Measurements from ENCODE around the gene ANKRD27.
A peak's percentile ranks its signal among the peaks of the same experiment; 100 is the strongest.
"Not testable (repeated sequence)": the region's sequence is repeated elsewhere in the genome, so short reads cannot be mapped to it uniquely, and the experiment has no call there.

Gene ANKRD27

DNA sequence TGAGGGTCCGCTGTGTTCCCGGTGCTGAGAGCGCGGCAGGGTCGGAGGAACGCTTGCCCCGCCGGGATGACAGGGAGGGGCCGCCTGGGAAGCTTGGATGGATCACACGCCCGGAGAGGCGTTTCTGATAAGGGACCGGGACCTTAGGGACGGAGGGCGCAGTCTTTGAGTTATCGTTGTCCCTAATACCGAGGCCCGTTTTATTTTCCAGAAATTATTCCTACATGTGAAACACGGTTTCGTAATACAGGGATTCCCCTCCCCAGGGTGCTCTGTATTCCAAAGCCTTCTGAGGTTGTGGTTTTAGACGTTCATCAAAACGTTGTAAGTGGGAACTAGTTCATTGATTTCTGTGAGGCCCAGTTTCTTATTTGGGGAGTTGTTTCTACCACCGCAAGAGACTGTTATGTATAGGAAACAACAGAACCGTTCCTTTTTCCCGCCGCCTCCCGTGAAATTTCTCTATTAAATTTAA is 93.2 kb downstream of the ANKRD27 start:
- peaks cover 4% of the 10 kb centered on the region; the same call in 1 of the 2 replicates for H3K36me3 ChIP-seq (ENCODE audit: control insufficient read depth, insufficient read depth, low read length)
- H3K4me1 ChIP-seq (ENCODE audit: control insufficient read depth, insufficient read depth, low read length), result no peaks in the 10 kb centered on the region
- no peak for DNase-seq (ENCODE audit: low read depth, low spot score)
- H3K27ac ChIP-seq (ENCODE audit: low read length), result no peak overlapping the region
- peak overlapping the region; percentile 88; the same call in 1 of the 2 replicates for H3K4me3 ChIP-seq (ENCODE audit: low read length)
- no peaks in the 10 kb centered on the region for H3K27me3 ChIP-seq (ENCODE audit: control insufficient read depth, insufficient read depth, low read length)
- WGBS (ENCODE audit: insufficient coverage, insufficient read length), result no CpG with 5 or more reads among the region's 27 CpGs
- no peaks in the 10 kb centered on the region for H3K9me3 ChIP-seq (ENCODE audit: control insufficient read depth, insufficient read depth, low read length)

DNA sequence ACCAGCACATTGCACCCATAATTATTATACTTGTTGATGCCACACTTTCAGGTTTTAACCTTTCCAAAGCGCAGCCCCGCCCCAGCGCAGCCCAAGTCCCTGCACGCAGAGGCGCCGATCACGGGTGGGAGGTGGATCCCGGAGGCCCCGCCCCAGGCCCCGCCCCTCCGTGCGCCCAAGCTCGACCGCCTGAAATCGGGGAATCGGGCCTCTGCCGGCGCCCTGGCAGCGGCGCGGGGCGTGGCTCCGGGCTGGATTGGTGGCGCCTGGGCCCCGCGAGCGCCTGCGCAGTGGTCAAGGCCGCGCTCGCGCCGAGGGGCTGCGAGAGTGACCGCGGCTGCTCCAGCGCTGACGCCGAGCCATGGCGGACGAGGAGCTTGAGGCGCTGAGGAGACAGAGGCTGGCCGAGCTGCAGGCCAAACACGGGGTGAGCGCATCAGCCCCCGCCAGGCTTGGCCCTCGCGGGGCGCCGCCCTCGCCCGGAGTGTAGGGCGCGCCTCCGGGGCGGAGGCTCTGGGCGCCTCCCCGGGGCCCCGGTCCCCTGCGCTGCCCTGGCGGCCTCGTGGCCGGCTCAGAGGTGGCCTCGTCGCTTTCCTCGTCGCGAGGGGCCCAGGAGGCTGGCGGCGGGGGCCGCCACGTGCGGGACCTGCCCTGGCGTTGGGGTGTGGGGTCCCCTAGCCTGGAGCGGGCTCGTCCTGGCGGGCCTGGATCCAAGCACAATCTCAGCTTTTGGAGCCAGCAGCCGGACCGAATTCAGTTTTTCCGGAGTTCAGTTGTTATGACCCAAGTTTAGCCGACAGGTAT is 93.9 kb downstream of the ANKRD27 start, which contains the start of gene PDCD5:
TSS of gene PDCD5 (plus strand) at position 290 of the 804 bp plus-strand sequence. CDS start at position 362, 72 bp downstream.
- Histone ChIP-seq H3K4me3 (ENCODE audit: low read length) (peak within 1 kb of the TSS; percentile 88), H3K4me1 (ENCODE audit: control insufficient read depth, insufficient read depth, low read length) (no peaks in the 10 kb centered on the region), H3K9me3 (ENCODE audit: control insufficient read depth, insufficient read depth, low read length) (no peaks in the 10 kb centered on the region), H3K36me3 (ENCODE audit: control insufficient read depth, insufficient read depth, low read length) (peaks cover 4% of the 10 kb centered on the region; the same call in 1 of the 2 replicates), H3K27ac (ENCODE audit: low read length) (no peak within 1 kb of the TSS), H3K27me3 (ENCODE audit: control insufficient read depth, insufficient read depth, low read length) (no peaks in the 10 kb centered on the region)
- no CpG with 5 or more reads among the region's 81 CpGs for WGBS (ENCODE audit: insufficient coverage, insufficient read length)
- peak; percentile 61 for DNase-seq (ENCODE audit: low read depth, low spot score)

DNA sequence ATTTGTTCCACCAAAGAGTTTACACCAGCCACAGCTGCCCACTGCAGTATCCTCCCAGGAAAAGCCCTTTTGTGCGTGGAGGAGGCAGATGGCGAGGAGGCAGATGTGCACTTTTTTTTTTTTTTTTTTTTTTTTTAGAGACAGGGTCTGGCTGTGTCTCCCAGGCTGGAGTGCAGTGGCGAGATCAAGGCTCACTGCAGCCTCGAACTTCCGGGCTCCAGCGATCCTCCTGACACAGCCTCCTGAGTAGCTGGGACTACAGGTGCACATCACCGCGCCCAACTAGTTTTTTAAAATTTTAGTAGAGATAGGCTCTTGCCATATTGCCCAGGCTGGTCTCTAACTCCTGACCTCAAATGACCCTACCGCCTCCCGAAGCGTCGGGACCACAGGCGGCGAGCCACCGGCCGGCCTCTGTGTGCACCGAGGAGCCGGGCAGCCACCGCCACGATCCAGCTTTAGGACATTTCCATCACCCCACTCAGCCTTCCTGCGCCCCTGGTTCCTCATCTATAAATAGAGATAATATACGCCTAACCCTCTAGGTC is 94.6 kb downstream of the ANKRD27 start:
- no peak for DNase-seq (ENCODE audit: low read depth, low spot score)
- WGBS (ENCODE audit: insufficient coverage, insufficient read length), result no CpG with 5 or more reads among the region's 22 CpGs
- H3K27ac ChIP-seq (ENCODE audit: low read length), result no peak overlapping the region
- H3K36me3 ChIP-seq (ENCODE audit: control insufficient read depth, insufficient read depth, low read length), result peaks cover 2% of the 10 kb centered on the region; the same call in 1 of the 2 replicates
- H3K4me1 ChIP-seq (ENCODE audit: control insufficient read depth, insufficient read depth, low read length), result no peaks in the 10 kb centered on the region
- no peaks in the 10 kb centered on the region for H3K9me3 ChIP-seq (ENCODE audit: control insufficient read depth, insufficient read depth, low read length)
- peak overlapping the region; percentile 39; the same call in 1 of the 2 replicates for H3K4me3 ChIP-seq (ENCODE audit: low read length)
- no peaks in the 10 kb centered on the region for H3K27me3 ChIP-seq (ENCODE audit: control insufficient read depth, insufficient read depth, low read length)

DNA sequence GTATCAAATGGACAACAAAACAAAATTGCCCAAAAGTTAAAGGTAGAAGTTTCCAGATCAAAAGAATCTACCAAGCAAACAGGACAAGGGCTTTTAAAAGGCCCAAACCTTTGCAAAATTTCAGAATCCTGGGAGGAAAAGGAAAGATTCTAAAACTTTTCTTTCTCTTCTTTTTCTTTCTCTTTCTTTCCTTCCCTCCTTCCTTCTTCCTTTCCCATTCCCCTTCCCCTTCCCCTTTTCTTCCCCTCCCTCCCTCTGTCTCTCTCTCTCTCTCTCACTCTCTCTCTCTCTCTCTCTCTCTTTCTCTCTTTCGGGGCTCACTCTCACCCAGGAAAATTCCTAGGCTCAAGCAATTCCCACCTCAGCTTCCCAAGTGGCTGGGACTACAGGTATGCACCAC is 98.2 kb downstream of the ANKRD27 start:
- Histone ChIP-seq H3K27ac (ENCODE audit: low read length) (no peak overlapping the region), H3K4me1 (ENCODE audit: control insufficient read depth, insufficient read depth, low read length) (no peaks in the 10 kb centered on the region), H3K27me3 (ENCODE audit: control insufficient read depth, insufficient read depth, low read length) (no peaks in the 10 kb centered on the region), H3K4me3 (ENCODE audit: low read length) (no peak overlapping the region), H3K36me3 (ENCODE audit: control insufficient read depth, insufficient read depth, low read length) (no peaks in the 10 kb centered on the region), H3K9me3 (ENCODE audit: control insufficient read depth, insufficient read depth, low read length) (no peaks in the 10 kb centered on the region)
- no peak for DNase-seq (ENCODE audit: low read depth, low spot score)
- WGBS (ENCODE audit: insufficient coverage, insufficient read length), result no CpG with 5 or more reads among the region's 1 CpG

DNA sequence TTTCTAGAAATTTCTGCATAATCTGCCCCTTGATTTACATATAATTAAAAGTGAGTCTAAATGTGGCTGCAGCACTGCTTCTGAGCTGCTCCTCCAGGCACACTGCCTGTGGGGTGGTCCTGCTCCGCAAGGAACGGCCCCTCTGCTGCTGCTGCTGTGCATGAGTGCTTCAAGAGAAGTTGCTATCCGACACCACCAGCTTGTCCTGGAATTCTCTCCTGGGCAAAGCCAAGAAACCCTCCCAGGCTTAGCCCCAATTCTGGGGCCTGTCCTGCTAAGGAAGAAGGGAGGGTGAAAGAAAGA is 101.5 kb downstream of the ANKRD27 start:
- DNase-seq (ENCODE audit: low read depth, low spot score), result no peak
- Histone ChIP-seq H3K27me3 (ENCODE audit: control insufficient read depth, insufficient read depth, low read length) (no peaks in the 10 kb centered on the region), H3K9me3 (ENCODE audit: control insufficient read depth, insufficient read depth, low read length) (no peaks in the 10 kb centered on the region), H3K4me3 (ENCODE audit: low read length) (no peak overlapping the region), H3K27ac (ENCODE audit: low read length) (no peak overlapping the region), H3K4me1 (ENCODE audit: control insufficient read depth, insufficient read depth, low read length) (no peaks in the 10 kb centered on the region), H3K36me3 (ENCODE audit: control insufficient read depth, insufficient read depth, low read length) (no peaks in the 10 kb centered on the region)
- WGBS (ENCODE audit: insufficient coverage, insufficient read length), result no CpG with 5 or more reads among the region's 3 CpGs

DNA sequence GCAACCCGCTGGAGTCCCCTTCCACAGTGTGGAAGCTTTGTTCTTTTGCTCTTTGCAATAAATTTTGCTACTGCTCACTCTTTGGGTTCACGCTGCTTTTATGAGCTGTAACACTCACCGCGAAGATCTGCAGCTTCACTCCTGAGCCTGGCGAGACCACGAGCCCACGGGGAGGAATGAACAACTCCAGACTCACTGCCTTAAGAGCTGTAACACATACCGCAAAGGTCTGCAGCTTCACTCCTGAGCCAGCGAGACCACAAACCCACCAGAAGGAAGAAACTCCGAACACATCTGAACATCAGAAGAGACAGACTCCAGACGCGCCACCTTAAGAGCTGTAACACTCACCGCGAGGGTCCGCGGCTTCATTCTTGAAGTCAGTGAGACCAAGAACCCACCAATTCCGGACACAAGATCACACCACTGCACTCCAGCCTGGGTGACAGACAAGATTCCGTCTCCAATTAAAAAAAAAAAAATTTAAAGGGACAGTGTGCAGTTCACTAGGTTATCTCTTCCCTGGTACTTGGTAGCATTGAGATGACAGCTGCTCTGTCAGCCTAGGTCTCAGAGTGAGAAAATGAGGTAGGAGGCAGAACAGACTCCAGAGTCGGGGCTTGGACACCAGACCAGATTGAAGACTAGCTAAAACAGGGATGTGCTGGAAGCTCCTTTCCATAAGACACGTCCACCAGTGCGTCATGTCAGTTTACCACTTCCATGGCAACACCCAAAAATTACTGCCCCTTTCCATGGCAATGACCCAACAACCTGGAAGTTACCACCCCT is 102.1 kb downstream of the ANKRD27 start:
- H3K9me3 ChIP-seq (ENCODE audit: control insufficient read depth, insufficient read depth, low read length); H3K27me3 ChIP-seq (ENCODE audit: control insufficient read depth, insufficient read depth, low read length); H3K27ac ChIP-seq (ENCODE audit: low read length); DNase-seq (ENCODE audit: low read depth, low spot score); H3K4me1 ChIP-seq (ENCODE audit: control insufficient read depth, insufficient read depth, low read length); H3K36me3 ChIP-seq (ENCODE audit: control insufficient read depth, insufficient read depth, low read length); H3K4me3 ChIP-seq (ENCODE audit: low read length): not testable (repeated sequence)
- no CpG with 5 or more reads among the region's 21 CpGs for WGBS (ENCODE audit: insufficient coverage, insufficient read length)

DNA sequence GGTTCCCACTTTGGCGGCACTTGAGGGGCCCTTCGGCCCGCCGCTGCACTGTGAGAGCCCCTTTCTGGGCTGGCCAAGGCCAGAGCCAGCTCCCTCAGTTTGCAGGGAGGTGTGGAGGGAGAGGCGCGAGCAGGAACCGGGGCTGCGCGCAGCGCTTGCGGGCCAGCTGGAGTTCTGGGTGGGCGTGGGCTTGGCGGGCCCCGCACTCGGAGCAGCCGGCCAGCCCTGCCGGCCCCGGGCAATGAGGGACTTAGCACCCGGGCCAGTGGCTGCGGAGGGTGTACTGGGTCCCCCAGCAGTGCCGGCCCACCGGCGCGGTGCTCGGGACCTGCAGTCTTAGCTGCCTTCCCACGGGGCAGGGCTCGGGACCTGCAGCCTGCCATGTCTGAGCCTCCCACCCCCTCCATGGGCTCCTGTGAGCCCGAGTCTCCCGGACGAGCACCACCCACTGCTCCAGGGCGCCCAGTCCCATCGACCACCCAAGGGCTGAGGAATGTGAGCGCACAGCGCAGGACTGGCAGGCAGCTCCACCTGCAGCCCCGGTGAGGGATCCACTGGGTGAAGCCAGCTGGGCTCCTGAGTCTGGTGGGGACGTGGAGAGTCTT is 103.4 kb downstream of the ANKRD27 start:
- DNase-seq (ENCODE audit: low read depth, low spot score); H3K4me3 ChIP-seq (ENCODE audit: low read length); H3K27me3 ChIP-seq (ENCODE audit: control insufficient read depth, insufficient read depth, low read length); H3K9me3 ChIP-seq (ENCODE audit: control insufficient read depth, insufficient read depth, low read length); H3K27ac ChIP-seq (ENCODE audit: low read length); H3K4me1 ChIP-seq (ENCODE audit: control insufficient read depth, insufficient read depth, low read length); H3K36me3 ChIP-seq (ENCODE audit: control insufficient read depth, insufficient read depth, low read length): not testable (repeated sequence)
- WGBS (ENCODE audit: insufficient coverage, insufficient read length), result no CpG with 5 or more reads among the region's 36 CpGs

DNA sequence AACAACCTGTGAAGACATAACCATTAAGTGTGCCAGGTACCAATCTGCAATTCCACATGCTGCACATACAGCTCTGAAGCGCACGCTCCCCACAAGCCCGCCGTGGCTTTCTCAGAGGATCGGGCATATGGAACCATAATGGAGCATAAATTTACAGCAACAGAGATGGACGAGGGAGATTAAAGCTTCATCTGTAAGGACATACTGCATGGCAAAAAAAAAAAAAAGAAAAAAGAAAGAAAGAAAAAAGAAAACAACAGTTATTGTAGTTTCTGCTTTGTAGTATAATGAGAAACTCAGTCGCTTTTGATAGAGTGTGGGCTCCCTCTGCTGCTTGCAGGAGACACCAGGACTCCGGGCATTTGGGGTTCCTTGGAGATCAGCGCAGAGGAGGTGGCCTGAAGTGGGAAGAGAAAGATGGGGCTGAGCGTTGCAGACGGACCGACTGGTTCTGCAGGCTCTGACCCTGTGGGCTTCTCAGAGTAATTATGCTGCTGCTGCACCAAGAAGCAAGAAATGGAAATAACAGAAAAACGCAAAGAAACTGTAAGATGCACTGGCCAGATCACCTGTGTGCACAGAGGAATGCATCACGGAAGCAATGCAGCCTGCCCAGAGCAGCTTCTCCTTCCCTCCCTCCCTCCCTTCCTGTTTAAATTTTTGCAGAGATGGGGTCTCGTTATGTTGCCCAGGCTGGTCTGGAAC is 104.7 kb downstream of the ANKRD27 start:
- no peaks in the 10 kb centered on the region for H3K9me3 ChIP-seq (ENCODE audit: control insufficient read depth, insufficient read depth, low read length)
- no peak overlapping the region for H3K27ac ChIP-seq (ENCODE audit: low read length)
- no peaks in the 10 kb centered on the region for H3K4me1 ChIP-seq (ENCODE audit: control insufficient read depth, insufficient read depth, low read length)
- no peaks in the 10 kb centered on the region for H3K36me3 ChIP-seq (ENCODE audit: control insufficient read depth, insufficient read depth, low read length)
- H3K27me3 ChIP-seq (ENCODE audit: control insufficient read depth, insufficient read depth, low read length), result no peaks in the 10 kb centered on the region
- no CpG with 5 or more reads among the region's 15 CpGs for WGBS (ENCODE audit: insufficient coverage, insufficient read length)
- H3K4me3 ChIP-seq (ENCODE audit: low read length), result no peak overlapping the region
- DNase-seq (ENCODE audit: low read depth, low spot score), result peak; percentile 29

DNA sequence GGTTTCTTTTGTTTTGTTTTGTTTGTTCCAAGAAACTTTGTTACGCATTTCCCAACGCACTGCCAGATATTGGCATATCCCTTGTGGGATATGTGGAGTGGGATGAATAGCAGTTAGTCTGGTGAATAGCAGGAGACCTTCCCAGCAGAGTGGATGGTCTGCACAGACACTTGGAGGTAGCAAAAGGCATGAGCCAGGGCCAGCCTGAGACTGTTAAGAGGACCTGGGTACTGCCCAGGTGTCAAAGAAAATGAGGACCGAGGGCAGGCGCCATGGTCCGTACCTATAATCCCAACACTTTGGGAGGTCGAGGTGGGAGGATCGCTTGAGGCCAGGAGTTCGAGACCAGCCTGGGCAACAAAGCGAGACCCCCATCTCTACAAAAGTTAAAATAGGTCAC is 107.5 kb downstream of the ANKRD27 start:
- H3K9me3 ChIP-seq (ENCODE audit: control insufficient read depth, insufficient read depth, low read length), result no peaks in the 10 kb centered on the region
- no peaks in the 10 kb centered on the region for H3K27me3 ChIP-seq (ENCODE audit: control insufficient read depth, insufficient read depth, low read length)
- H3K27ac ChIP-seq (ENCODE audit: low read length), result no peak overlapping the region
- DNase-seq (ENCODE audit: low read depth, low spot score), result no peak
- WGBS (ENCODE audit: insufficient coverage, insufficient read length), result no CpG with 5 or more reads among the region's 9 CpGs
- no peaks in the 10 kb centered on the region for H3K4me1 ChIP-seq (ENCODE audit: control insufficient read depth, insufficient read depth, low read length)
- H3K36me3 ChIP-seq (ENCODE audit: control insufficient read depth, insufficient read depth, low read length), result no peaks in the 10 kb centered on the region
- no peak overlapping the region for H3K4me3 ChIP-seq (ENCODE audit: low read length)

All from iPS DF 6.9 (cell line).